ENCODE measurements around the gene ELMO1. TPM values are rescaled to one million over a fixed set of nuclear protein-coding genes. Genes with fewer than 3 reads are reported as not detected.

Gene ELMO1
- polyA plus RNA-seq, 2 of the 4 experiments (the other 2 are of a cell fraction): 2.3 to 6.1 TPM

DNA sequence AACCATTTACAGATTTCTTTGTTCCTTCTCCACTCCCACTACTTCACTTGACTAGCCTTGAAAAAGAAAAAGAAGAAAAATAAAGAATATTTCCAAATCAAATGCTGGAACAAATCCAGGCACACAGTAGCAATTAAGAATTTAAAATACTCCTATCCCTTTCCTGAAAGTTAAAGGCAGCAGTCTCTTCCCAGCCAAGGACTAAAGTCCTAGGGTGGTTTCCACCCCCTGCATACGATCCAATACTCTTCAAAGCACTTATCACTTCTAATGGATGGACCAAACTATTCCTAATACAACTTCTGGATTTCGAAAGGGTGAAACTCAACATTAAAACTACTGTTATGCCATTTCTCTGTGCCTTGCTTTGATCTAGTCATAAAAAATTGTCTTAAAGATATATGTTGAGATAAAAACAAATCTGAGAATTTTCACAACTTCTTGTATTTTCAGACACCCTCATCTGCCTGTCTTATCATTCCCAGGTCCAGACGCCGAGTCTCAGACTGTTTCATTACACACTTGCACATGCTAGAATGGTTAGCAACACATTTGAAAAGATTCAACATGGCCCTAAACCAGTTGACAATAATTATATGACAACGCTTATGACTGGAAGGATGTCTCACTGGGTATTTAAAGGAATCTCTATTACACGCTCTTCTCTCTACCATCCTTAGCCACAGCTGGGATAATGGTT lies 13.4 kb downstream of the ELMO1 start:
- ATAC-seq: no peak
- Histone ChIP-seq H3K4me2 (no peak overlapping the region), H3K4me1 (peaks cover 12% of the 10 kb centered on the region), H3K27ac (no peak overlapping the region), H3K9me3 (no peaks in the 10 kb centered on the region), H3K4me3 (no peak overlapping the region)
- WGBS (ENCODE audit: missing lambda C conversion rate): 76% methylated on average over 6 of the region's 6 CpGs
- CTCF ChIA-PET: interaction anchor here (1.9 kb wide), 1 partner anchor 13 kb away, joined by 6 read pairs; the partner anchor contains the start of gene ELMO1
- FAIRE-seq: no peak
- POLR2A ChIA-PET: no interaction called here
- no peak for DNase-seq (ENCODE audit: low read depth in 1 of 2, low spot score in 1 of 2)
- no peak for TF ChIP-seq HOXA7 (CRISPR knock-in tag; IDR thresholded peaks at IDR 0.05)
- no peak for TF ChIP-seq SMC3 (IDR thresholded peaks at IDR 0.05)
- TF ChIP-seq NPAS2 (CRISPR knock-in tag; IDR thresholded peaks at IDR 0.05; ENCODE audit: borderline replicate concordance): no peak
- no peak for TF ChIP-seq CBX8 (IDR thresholded peaks at IDR 0.05)

DNA sequence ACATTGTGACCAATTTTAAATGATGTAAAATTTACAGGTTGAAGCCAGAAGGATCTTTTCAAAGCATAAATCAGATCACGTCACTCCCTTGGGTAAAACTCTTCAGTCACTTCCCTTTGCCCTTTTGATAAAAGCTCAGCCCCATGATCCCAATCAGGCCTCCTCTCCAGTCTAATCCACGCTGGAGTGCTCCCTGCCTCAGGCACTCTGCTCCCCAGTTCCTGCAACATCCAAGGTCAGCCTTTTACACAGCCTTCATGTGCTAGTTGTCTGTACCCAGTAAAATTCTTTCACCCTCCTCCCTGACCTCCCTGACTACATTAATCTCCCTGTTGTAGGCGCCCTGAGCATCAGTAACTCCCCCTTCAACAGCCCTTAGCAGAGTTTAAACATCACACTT lies 14.1 kb downstream of the ELMO1 start:
- Histone ChIP-seq H3K4me2 (no peak overlapping the region), H3K4me1 (peaks cover 12% of the 10 kb centered on the region), H3K27ac (no peak overlapping the region), H3K4me3 (no peak overlapping the region), H3K9me3 (no peaks in the 10 kb centered on the region)
- CTCF ChIA-PET: no interaction called here
- ATAC-seq: no peak
- POLR2A ChIA-PET: no interaction called here
- TF ChIP-seq SREBF2 (IDR thresholded peaks at IDR 0.05): no peak
- TF ChIP-seq, protein P1, sequence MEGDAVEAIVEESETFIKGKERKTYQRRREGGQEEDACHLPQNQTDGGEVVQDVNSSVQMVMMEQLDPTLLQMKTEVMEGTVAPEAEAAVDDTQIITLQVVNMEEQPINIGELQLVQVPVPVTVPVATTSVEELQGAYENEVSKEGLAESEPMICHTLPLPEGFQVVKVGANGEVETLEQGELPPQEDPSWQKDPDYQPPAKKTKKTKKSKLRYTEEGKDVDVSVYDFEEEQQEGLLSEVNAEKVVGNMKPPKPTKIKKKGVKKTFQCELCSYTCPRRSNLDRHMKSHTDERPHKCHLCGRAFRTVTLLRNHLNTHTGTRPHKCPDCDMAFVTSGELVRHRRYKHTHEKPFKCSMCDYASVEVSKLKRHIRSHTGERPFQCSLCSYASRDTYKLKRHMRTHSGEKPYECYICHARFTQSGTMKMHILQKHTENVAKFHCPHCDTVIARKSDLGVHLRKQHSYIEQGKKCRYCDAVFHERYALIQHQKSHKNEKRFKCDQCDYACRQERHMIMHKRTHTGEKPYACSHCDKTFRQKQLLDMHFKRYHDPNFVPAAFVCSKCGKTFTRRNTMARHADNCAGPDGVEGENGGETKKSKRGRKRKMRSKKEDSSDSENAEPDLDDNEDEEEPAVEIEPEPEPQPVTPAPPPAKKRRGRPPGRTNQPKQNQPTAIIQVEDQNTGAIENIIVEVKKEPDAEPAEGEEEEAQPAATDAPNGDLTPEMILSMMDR (IDR thresholded peaks at IDR 0.05): no peak
- TF ChIP-seq, protein P2, sequence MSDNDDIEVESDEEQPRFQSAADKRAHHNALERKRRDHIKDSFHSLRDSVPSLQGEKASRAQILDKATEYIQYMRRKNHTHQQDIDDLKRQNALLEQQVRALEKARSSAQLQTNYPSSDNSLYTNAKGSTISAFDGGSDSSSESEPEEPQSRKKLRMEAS (IDR thresholded peaks at IDR 0.05): no peak
- TF ChIP-seq, protein P3, sequence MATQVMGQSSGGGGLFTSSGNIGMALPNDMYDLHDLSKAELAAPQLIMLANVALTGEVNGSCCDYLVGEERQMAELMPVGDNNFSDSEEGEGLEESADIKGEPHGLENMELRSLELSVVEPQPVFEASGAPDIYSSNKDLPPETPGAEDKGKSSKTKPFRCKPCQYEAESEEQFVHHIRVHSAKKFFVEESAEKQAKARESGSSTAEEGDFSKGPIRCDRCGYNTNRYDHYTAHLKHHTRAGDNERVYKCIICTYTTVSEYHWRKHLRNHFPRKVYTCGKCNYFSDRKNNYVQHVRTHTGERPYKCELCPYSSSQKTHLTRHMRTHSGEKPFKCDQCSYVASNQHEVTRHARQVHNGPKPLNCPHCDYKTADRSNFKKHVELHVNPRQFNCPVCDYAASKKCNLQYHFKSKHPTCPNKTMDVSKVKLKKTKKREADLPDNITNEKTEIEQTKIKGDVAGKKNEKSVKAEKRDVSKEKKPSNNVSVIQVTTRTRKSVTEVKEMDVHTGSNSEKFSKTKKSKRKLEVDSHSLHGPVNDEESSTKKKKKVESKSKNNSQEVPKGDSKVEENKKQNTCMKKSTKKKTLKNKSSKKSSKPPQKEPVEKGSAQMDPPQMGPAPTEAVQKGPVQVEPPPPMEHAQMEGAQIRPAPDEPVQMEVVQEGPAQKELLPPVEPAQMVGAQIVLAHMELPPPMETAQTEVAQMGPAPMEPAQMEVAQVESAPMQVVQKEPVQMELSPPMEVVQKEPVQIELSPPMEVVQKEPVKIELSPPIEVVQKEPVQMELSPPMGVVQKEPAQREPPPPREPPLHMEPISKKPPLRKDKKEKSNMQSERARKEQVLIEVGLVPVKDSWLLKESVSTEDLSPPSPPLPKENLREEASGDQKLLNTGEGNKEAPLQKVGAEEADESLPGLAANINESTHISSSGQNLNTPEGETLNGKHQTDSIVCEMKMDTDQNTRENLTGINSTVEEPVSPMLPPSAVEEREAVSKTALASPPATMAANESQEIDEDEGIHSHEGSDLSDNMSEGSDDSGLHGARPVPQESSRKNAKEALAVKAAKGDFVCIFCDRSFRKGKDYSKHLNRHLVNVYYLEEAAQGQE (IDR thresholded peaks at IDR 0.05): no peak
- TF ChIP-seq KDM1A (IDR thresholded peaks at IDR 0.05; ENCODE audit: low read depth): no peak
- TF ChIP-seq RNF2 (IDR thresholded peaks at IDR 0.05; ENCODE audit: borderline replicate concordance, low read depth): no peak
- no peak for TF ChIP-seq NFE2L2 (conservative IDR thresholded peaks at IDR 0.05; ENCODE audit: low read length)
- FAIRE-seq: no peak
- no peak for DNase-seq (ENCODE audit: low read depth in 1 of 2, low spot score in 1 of 2)
- 59% methylated on average over 3 of the region's 3 CpGs for WGBS (ENCODE audit: missing lambda C conversion rate)

DNA sequence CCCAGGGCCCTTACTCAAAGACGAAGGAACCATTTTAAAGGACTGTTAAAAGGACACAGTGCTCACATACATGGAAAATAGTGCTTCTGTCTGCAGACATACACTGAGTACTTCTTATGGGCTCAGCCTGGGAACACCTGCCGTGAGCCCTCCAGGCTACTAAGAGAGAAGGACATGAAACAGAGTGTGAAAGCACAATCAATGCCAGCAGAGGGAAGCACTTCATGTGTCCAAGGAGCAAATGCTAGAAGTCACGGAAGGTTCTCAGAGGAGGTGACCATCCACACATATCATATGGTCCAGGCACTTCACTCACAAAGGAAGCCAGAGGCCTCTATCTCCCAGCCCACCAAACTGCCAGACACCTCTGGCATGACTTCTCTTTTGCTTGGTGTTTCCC lies 15.5 kb downstream of the ELMO1 start:
- TF ChIP-seq SMC3 (IDR thresholded peaks at IDR 0.05) (0 out of 3 replicates have a peak, but pooled peaks have one; percentile 23), CEBPB (IDR thresholded peaks at IDR 0.05) (no peak), NPAS2 (CRISPR knock-in tag; IDR thresholded peaks at IDR 0.05; ENCODE audit: borderline replicate concordance) (no peak), CBX8 (IDR thresholded peaks at IDR 0.05) (no peak), RAD21 (conservative IDR thresholded peaks at IDR 0.05 in 1 of 2, IDR thresholded peaks at IDR 0.05 in 1 of 2) (peak in 1 of 2 experiments; percentile 27; a peak in 1 of 5 replicates)
- TF ChIP-seq, protein P1 (IDR thresholded peaks at IDR 0.05): 0 out of 3 replicates have a peak, but pooled peaks have one; percentile 9
- TF ChIP-seq, protein P4, sequence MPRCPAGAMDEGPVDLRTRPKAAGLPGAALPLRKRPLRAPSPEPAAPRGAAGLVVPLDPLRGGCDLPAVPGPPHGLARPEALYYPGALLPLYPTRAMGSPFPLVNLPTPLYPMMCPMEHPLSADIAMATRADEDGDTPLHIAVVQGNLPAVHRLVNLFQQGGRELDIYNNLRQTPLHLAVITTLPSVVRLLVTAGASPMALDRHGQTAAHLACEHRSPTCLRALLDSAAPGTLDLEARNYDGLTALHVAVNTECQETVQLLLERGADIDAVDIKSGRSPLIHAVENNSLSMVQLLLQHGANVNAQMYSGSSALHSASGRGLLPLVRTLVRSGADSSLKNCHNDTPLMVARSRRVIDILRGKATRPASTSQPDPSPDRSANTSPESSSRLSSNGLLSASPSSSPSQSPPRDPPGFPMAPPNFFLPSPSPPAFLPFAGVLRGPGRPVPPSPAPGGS (IDR thresholded peaks at IDR 0.05): no peak
- POLR2A ChIA-PET: no interaction called here
- no peak overlapping the region for H3K4me3 ChIP-seq

More for the DNA sequence above, 15.5 kb downstream of the ELMO1 start:
- Histone ChIP-seq H3K9me3 (no peaks in the 10 kb centered on the region), H3K27ac (no peak overlapping the region), H3K4me1 (peaks cover 4% of the 10 kb centered on the region; the same call in 1 of the 3 replicates), H3K4me2 (no peak overlapping the region)
- FAIRE-seq (no peak), ATAC-seq (peak; percentile 55 to 56; a peak in 1 of 6 replicates), DNase-seq (ENCODE audit: low read depth in 1 of 2, low spot score in 1 of 2) (peak in 1 of 2 experiments; percentile 18)
- CTCF ChIA-PET: no interaction called here
- 60% methylated on average over 3 of the region's 3 CpGs for WGBS (ENCODE audit: missing lambda C conversion rate)

Data from A549 (cell line).